ENCODE results near the gene PEAK1.
"Not testable (repeated sequence)": the region's sequence is repeated elsewhere in the genome, so short reads cannot be mapped to it uniquely, and the experiment has no call there.

Gene PEAK1

GRCh38 chr15:77168141-77168540 lies 251.8 kb downstream of the PEAK1 start:
- no peak for DNase-seq

- DNase-seq, result no peak
These were observed 252.5 kb downstream of the PEAK1 start for GRCh38 chr15:77167406-77167805.

DNA sequence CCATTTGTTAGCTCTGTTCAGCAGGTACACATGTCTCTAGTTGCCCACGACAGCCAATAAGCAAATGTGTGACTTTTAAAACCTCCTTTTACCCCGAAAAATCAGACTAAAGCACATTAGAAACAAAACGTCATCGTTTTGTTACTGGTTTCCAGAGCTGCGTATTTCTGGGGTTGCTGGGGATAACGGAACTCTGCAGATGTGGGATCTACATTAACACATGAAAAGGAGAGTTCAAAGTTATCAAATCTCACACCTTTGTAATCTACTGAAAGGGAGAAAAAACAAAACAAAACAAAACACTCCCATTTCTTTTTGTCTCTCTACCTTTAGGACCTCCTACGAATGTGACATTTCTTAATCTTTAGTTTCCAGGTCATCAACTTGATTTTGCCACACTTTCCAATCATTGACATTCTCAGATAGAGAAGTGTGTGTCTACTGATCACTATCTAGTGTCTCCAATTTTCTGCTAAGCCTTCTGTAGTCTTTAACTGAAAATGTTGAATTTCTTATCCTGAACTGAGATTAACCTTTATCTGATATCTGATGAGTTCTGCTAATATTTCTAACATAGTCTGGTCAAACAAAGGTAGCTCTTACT lies 256.0 kb downstream of the PEAK1 start:
- no peak for DNase-seq

DNA sequence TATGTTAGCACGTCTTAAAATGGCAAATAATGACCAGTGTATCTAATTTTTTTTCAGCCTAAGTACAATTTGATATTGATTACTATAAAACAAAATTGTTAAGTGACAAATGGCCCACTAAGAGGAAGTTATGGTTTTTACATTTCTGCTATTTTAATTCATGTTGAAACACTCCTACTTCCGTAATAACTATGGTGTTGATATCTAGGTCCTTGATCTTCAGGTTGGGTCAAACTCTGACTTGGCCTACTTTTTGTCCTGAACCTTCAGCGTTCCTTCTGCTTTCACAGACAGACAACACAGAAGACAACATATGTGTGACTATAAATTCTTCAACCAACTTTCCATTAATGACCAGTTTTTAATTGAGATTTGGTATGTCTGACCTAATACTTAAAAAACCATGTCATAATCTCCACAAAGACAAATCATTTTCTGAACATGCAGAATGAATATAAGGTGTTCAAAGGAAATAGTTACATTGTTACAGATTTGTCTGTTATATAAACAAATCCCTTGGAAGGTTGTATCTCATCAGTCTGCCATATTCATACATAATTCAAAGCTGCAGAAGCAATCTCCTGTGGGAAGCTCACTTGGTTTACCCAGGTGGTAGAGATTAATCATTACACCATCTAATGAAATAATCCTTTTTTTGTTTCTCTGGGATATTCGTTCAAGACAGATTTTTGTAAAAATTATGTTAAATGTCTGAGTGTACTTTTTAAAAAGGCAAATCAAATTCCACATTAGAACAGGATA lies 256.9 kb downstream of the PEAK1 start:
- no peak for DNase-seq

DNA sequence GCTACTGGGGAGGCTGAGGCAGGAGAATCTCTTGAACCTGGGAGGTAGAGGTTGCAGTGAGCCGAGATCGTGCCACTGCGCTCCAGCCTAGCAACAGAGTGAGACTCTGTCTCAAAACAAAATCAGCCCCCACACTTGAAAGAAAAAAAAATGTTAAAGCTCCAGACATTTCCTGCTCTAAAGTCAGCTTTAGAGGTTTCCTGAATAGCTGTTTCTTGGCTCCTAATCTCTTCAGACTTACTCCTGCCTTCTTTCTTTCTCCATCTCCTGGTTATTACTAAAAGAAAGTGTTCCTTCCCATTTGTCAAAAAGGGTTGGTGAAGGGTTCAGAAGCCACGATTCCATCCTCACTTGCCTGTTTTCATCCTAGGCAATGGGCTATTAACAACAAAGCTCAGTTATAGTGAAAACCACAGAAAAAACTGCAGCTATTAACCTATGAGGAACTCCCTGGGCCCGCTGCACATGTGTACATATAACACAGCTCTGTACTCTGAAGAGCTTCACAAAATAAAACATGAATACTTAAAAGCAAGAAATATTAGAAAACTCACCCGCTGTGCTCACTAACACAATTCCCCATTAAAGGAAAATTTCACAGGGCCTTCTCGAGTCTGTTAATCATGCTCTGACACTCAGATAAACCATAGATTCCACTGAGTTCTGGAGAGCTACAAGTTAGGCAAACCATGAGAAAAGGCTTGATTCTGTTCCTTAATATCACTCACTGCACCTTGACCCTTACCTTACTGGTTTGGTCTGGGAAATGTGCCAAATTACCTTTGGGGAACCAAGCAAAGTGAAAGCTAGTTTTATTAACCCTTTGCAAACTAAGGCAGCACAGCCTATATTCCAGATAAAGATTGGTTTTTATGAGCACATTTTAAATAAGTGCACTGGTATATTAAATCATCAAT lies 259.1 kb downstream of the PEAK1 start:
- no peak for DNase-seq

GRCh38 chr15:77156000-77156399 lies 263.9 kb downstream of the PEAK1 start:
- DNase-seq, result not testable (repeated sequence)

- no peak for DNase-seq
These were observed 271.7 kb downstream of the PEAK1 start for GRCh38 chr15:77148191-77148590.

DNA sequence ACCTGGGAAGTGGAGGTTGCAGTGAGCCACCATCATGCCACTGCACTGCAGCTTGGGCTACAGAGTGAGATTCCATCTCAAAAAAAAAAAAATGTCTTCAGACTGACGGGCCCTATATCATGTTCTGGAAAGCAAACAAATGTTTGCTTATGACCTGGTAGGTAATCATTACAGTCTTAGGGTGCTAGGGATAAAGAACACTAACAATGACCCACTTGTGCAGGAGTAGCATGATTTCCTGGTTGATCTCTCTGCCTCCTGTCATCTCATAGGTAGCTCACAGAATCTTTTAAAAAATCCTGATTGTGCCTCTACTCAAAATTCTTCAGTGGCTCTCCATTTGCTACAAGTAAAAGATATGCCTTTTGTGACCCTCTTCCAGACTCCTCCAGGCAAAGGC lies 274.5 kb downstream of the PEAK1 start:
- no peak for DNase-seq

GRCh38 chr15:77144492-77145070 lies 275.3 kb downstream of the PEAK1 start:
- no peak for DNase-seq

GRCh38 chr15:77144026-77144425 lies 275.9 kb downstream of the PEAK1 start:
- DNase-seq, result no peak

DNA sequence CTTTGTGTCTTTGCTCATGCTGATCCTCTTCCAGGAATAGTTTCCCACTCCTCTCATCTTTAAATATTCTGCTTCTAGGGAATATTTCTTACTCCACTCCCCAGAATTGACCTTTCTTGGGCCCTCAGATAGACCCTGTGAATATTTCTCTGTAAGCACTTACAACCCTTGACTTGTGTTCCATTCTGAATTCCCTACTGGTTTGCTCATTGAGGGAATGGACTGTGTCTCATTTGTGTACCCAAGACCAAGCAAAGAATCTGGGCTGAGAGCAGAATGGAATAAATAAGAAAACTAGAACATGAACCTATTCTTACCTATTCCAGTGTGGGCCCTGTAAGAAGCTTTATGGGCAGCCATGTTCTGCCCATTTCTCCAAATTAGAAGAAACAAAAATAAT lies 276.3 kb downstream of the PEAK1 start:
- DNase-seq, result no peak

DNA sequence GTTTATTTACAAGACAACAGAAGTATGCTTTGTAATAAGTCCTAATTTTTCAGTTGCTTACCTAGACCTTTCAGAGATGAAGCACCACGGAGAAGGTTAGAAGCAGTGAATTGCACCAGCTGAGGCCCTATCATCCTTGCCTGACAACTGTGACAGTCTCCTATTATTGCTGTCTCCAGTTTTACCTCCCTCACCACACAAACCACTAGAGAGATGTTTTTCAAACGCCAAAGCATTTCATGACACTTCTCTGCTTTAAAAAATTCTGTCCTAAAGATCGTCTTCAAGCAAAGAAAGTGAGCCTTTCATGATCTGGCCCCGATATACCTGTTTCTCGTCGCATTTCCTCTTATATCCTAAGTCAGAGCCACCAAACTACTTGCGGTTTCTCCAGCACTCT lies 276.7 kb downstream of the PEAK1 start:
- no peak for DNase-seq

- DNase-seq, result no peak
These were observed 279.7 kb downstream of the PEAK1 start for GRCh38 chr15:77140220-77140619.

DNA sequence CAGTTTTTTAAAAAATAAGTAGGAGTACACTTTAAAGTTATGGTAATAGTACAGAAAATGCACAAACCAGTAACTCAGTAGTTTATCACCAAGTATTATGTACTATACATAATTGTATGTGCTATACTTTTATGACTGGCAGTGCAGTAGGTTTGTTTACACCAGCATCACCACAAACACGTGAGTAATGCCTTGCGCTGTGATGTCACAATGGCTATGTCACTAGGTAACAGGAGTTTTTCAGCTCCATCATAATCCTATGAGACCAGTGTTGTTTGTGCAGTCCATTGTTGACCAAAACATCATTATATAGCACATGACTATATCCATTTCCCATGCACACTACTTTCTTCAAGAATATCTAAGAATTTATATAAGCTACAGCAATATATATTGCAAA lies 280.6 kb downstream of the PEAK1 start:
- no peak for DNase-seq

DNA sequence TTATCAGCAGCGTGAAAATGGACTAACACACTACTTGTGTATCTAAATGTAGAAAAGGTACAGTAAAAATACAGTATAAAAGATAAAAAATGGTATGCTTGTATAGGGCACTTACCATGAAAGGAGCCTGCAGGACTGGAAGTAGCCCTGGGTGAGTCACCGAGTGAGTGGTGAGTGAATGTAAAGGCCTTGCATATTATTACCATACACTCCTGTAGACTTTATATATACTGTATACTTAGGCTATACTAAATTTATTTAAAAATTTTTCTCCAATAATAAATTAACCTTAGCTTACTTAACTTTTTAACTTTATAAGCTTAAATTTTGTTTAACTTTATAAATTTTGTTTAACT lies 281.8 kb downstream of the PEAK1 start:
- DNase-seq, result no peak

- no peak for DNase-seq
These were observed 284.7 kb downstream of the PEAK1 start for GRCh38 chr15:77135181-77135580.

- DNase-seq, result no peak
These were observed 289.5 kb downstream of the PEAK1 start for GRCh38 chr15:77130315-77130930.

GRCh38 chr15:77127626-77128025 lies 292.3 kb downstream of the PEAK1 start:
- DNase-seq, result no peak

GRCh38 chr15:77126529-77127326 lies 293.2 kb downstream of the PEAK1 start:
- DNase-seq, result no peak

DNA sequence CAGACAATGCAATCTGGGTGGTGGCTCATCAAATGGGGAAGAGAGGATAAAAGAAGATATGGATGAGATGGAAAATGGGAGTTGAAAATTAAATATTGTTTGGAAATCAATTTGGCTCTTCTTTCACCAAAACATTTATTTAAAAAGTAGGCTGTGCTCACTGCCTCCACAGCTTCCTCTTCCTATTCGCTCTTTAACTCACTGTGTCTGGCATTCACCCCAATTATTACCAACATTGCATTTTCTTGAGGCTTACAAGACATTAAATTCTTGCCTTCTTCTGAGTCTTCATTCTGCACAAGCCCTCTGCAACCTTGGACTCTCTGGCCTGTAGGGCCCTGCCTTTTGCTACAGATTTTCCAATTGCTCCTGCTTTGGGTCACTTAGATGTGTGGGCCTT lies 296.1 kb downstream of the PEAK1 start:
- no peak for DNase-seq

GRCh38 chr15:77122576-77122975 lies 297.3 kb downstream of the PEAK1 start:
- no peak for DNase-seq

GRCh38 chr15:77121599-77121998 lies 298.3 kb downstream of the PEAK1 start:
- no peak for DNase-seq
